Ovary (tissue), 9 donors: ENCODE data around the gene RAC3. TPM values are rescaled to one million over a fixed set of nuclear protein-coding genes. Genes with fewer than 3 reads are reported as not detected.

Source experiments
- DNase-seq, 5 donors: peaks; one replicate each; pipeline ENCODE4 v3.0.0-alpha.2; 2019 to 2020
- H3K27ac ChIP-seq, 2 donors: fragments of 200-600 bp; one replicate each; pipeline versions ENCODE4 v1.5.1 to v1.8.0; 2019 to 2022
- H3K27me3 ChIP-seq: fragments of 200-600 bp; one replicate; pipeline ENCODE4 v1.8.0; 2022
- H3K36me3 ChIP-seq: fragments of 200-600 bp; sonication (generic); one replicate; pipeline ENCODE4 v1.5.1; 2019
- H3K4me1 ChIP-seq: one replicate; pipeline ENCODE4 v1.8.1; 2013; ENCODE audit warnings: mild to moderate bottlenecking, moderate library complexity; ENCODE audit not compliant: insufficient read depth
- H3K4me3 ChIP-seq: fragments of 200-600 bp; sonication (generic); one replicate; pipeline ENCODE4 v1.5.1; 2017
- H3K9me3 ChIP-seq, 2 donors: fragments of 200-600 bp in 1 of 2; sonication (generic) in 1 of 2; one replicate each; pipeline versions ENCODE4 v1.5.1 to v1.8.1; 2013 to 2019; ENCODE audit warnings: mild to moderate bottlenecking in 1 of 2, moderate library complexity in 1 of 2
- EP300 ChIP-seq: sonication (generic); formaldehyde crosslinking; IDR thresholded peaks from one replicate; pipeline ENCODE4 v1.6.1; 2017; ENCODE audit warnings: antibody characterized with exemption
- POLR2A ChIP-seq: fragments of 450-650 bp; IDR thresholded peaks from one replicate; pipeline ENCODE4 v1.6.1; 2017; ENCODE audit warnings: antibody characterized with exemption, mild to moderate bottlenecking, moderate library complexity
- WGBS, 3 donors: extraction: QIAGEN DNeasy Blood & Tissue Kit in 1 of 3; methylation state at CpG; one replicate each; pipeline versions ENCODE4 v1.1.5 to v1.1.7; 2013 to 2017; 5-methylcytosine and 5-hydroxymethylcytosine counted together
- intact Hi-C, 4 donors: fragments of 100-400 bp; cut with DNase I; formaldehyde crosslinking; loops; one replicate each; pipeline versions ENCODE4 v1.11.0 to v1.15.1; 2022 to 2023
- polyA plus RNA-seq, 2 donors: library from polyadenylated mRNA; stranded (reverse); fragments of 200-250 nt in 1 of 2; fragments of 350-450 nt in 1 of 2; fragmentation: Illumina TruSeq in 1 of 2; extraction: RNeasy Lipid Tissue Mini Kit (QIAGEN cat#74804) in 1 of 2; gene quantifications; one replicate each; pipeline ENCODE4 v1.2.3, GENCODE V29; 2013 to 2014
- total RNA-seq, 7 donors: library from RNA; depleted of rRNA in 2 of 7; stranded (reverse); fragments of >200 nt in 2 of 7; fragmentation: NEBNext Ultra II Directional in 3 of 7; extraction: Animal tissue kit (Norgen Biotek cat#: 25700) in 3 of 7; gene quantifications; one replicate each; pipeline versions ENCODE4 v1.1.0 to v1.2.4, GENCODE V29; 2016 to 2023
- TF ChIP-seq, protein P1 (sequence below), 3 donors: fragments of 450-650 bp in 2 of 3; fragments of 200-600 bp in 1 of 3; IDR thresholded peaks; one replicate each; pipeline versions ENCODE4 v1.5.1 to v1.8.0; 2016 to 2022; ENCODE audit warnings: antibody characterized with exemption in 3 of 3, mild to moderate bottlenecking in 1 of 3
- donor health status: DM: no; HTN: no; CAD: no; lungs with moderate emphysema.
- donor health status: DM: no; HTN: no; CAD: no.
- donor health status: Bipolar disorder and iron deficiency.
- donor health status: DM: yes; HTN: yes; CAD: no.
- donor health status: DM: no; HTN: no; CAD: no.
- donor health status: DM: yes; HTN: yes; CAD: no.

The RAC3 gene
- total and polyA plus RNA-seq, 9 donors = 0.40 to 7.8 (median 3.3) TPM

DNA sequence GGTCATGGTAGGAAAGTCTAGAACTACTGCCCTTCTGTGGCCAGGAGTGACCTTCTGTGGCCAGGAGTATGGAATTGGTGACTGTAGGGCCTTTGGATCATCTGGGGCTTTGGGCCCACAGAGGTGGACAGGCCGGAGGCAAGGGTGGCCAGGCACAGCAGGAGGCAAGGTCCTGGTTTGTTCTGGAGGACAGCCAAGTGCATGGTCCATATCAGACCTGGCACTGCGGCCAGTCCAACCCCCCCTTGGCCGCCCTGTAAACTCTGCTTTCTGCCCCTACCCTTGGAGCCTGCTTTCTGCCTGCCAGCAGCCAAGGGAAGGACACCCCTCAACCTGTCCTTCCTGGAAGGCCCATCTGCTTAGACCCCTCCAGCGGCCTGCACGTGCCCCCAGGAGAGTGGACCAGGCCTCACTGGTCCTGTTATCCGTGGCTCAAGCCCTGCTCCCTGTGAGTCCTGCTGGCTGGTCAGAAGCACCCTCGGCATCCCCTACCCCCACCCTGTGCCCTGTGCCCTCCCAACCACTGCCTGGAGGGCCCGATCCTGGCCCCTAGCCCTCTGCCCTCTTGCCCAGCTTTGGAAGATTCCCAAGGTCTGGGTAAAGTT, 8.3 kb downstream of the RAC3 start:
- TF ChIP-seq, protein P1, sequence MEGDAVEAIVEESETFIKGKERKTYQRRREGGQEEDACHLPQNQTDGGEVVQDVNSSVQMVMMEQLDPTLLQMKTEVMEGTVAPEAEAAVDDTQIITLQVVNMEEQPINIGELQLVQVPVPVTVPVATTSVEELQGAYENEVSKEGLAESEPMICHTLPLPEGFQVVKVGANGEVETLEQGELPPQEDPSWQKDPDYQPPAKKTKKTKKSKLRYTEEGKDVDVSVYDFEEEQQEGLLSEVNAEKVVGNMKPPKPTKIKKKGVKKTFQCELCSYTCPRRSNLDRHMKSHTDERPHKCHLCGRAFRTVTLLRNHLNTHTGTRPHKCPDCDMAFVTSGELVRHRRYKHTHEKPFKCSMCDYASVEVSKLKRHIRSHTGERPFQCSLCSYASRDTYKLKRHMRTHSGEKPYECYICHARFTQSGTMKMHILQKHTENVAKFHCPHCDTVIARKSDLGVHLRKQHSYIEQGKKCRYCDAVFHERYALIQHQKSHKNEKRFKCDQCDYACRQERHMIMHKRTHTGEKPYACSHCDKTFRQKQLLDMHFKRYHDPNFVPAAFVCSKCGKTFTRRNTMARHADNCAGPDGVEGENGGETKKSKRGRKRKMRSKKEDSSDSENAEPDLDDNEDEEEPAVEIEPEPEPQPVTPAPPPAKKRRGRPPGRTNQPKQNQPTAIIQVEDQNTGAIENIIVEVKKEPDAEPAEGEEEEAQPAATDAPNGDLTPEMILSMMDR (IDR thresholded peaks at IDR 0.05) = no peak
- TF ChIP-seq EP300 (no peak), POLR2A (no peak)
- 83 to 95% (median 88%) methylated on average over 6 to 8 of the region's 8 CpGs for WGBS, 3 donors
- H3K4me3 ChIP-seq = no peak overlapping the region
- no peaks in the 10 kb centered on the region for H3K9me3 ChIP-seq
- H3K27ac ChIP-seq = no peak overlapping the region
- no peaks in the 10 kb centered on the region for H3K36me3 ChIP-seq
- peaks cover 8% of the 10 kb centered on the region for H3K4me1 ChIP-seq
- intact Hi-C loops = no loop called here
- no peaks in the 10 kb centered on the region for H3K27me3 ChIP-seq
- DNase-seq = no peak

DNA sequence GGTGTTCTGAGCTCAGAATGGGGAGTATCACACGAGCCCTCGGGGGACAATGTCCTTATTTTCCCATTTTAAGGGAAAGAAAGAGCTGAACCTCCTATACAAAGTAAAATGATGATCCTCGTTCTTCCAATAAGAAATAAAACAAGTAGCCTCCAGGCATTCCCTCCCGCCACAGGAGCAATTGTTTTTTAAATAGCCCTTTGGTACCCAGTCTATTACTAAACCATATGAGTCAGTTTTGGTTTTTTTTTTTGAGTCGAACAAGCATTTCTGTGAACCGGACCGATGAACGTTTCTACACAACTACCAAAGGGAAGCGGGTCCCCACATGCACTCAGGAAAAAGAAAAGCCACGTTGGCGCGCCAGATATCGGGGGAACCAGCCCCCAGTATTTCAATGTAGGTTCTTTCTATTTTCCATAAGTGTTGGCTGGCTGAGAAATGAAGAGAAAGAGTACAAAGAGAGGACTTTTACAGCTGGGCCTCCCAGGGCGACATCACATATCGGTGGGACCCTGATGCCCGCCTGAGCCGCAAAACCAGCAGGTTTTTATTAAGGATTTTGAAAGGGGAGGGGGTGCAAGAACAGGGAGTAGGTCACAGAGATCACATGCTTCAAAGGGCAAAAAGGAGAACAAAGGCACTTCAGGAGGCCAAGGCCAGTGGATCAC, 9.8 kb downstream of the RAC3 start:
- WGBS, 3 donors = 83 to 88% (median 85%) methylated on average over 17 of the region's 17 CpGs
- TF ChIP-seq POLR2A (no peak), EP300 (no peak)
- TF ChIP-seq, protein P1 (IDR thresholded peaks at IDR 0.05) = no peak
- H3K4me1 ChIP-seq = peaks cover 5% of the 10 kb centered on the region
- intact Hi-C loops = no loop called here
- H3K4me3 ChIP-seq = no peak overlapping the region
- H3K9me3 ChIP-seq = no peaks in the 10 kb centered on the region
- no peak overlapping the region for H3K27ac ChIP-seq
- H3K36me3 ChIP-seq = no peaks in the 10 kb centered on the region
- DNase-seq = no peak
- H3K27me3 ChIP-seq = no peaks in the 10 kb centered on the region

DNA sequence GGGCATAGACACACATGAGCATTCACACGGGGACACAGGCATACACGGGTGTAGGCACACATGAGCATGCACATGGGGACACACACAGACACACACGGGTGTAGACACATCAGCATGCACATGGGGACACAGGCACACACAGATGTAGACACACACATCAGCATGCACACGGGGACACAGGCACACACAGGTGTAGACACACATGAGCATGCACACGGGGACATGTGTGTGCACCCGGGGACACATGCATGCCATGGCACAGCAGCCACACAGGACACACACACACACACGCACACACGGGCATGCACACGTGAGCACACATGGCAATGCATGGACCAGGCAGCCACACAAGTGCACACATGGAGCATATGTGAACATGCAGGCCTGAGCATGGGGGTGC, 11.2 kb downstream of the RAC3 start:
- 80 to 85% (median 83%) methylated on average over 9 of the region's 9 CpGs for WGBS, 3 donors
- Histone ChIP-seq H3K36me3 (no peaks in the 10 kb centered on the region), H3K27me3 (no peaks in the 10 kb centered on the region), H3K27ac (no peak overlapping the region), H3K4me1 (no peaks in the 10 kb centered on the region), H3K4me3 (no peak overlapping the region), H3K9me3 (no peaks in the 10 kb centered on the region)
- no peak for TF ChIP-seq EP300
- no peak for TF ChIP-seq POLR2A
- TF ChIP-seq, protein P1 (IDR thresholded peaks at IDR 0.05) = no peak
- intact Hi-C loops = no loop called here
- DNase-seq = no peak

DNA sequence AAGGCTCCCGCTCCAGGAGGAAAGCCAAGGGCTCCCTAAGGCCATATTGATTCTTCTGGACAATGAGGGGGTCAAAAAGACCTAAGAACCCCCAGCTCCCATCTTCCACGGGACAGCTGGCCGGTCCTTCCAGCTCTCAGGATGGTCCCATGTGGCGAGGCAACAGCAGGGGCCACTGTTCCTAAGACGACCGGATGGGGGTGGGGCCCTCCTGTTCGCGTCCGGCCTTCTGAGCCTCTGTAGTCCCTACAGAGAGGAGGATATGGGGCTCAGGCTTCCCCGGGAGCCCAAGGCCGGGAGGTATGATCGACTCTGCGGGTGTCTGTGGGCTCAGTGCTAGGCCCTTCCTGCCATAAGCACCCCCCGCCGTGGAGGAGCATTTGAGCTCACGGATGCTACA, 12.0 kb downstream of the RAC3 start:
- no peak overlapping the region for H3K27ac ChIP-seq
- no peaks in the 10 kb centered on the region for H3K36me3 ChIP-seq
- H3K9me3 ChIP-seq = no peaks in the 10 kb centered on the region
- DNase-seq = no peak
- WGBS, 3 donors = 61 to 70% (median 67%) methylated on average over 12 to 16 of the region's 16 CpGs
- TF ChIP-seq, protein P1 (IDR thresholded peaks at IDR 0.05) = no peak
- TF ChIP-seq EP300 (no peak), POLR2A (no peak)
- intact Hi-C loops = no loop called here
- H3K4me1 ChIP-seq = no peaks in the 10 kb centered on the region
- no peaks in the 10 kb centered on the region for H3K27me3 ChIP-seq
- H3K4me3 ChIP-seq = no peak overlapping the region
